RPMI7951 (cell line): Measurements from ENCODE around the gene ALKBH7. TPM values are rescaled to one million over a fixed set of nuclear protein-coding genes. Genes with fewer than 3 reads are reported as not detected.
"Not testable (repeated sequence)": the region's sequence is repeated elsewhere in the genome, so short reads cannot be mapped to it uniquely, and the experiment has no call there.

Source experiments
- DNase-seq: peaks from one replicate; pipeline ENCODE4 v3.0.0-alpha.2; 2012; ENCODE audit warnings: low read depth
- total RNA-seq: library from RNA; depleted of rRNA; stranded (reverse); fragments of >200 nt; shearing (Covaris generic); gene quantifications from 2 replicates; pipeline ENCODE4 v1.2.3, GENCODE V29; 2014

Gene ALKBH7
- total RNA-seq, 1 experiment from 2014 or later, result 51.8 TPM

- DNase-seq, result not testable (repeated sequence)
Measured at GRCh38 chr19:6400062-6400944, 27.7 kb downstream of the ALKBH7 start.

GRCh38 chr19:6402058-6402457 is 29.5 kb downstream of the ALKBH7 start:
- no peak for DNase-seq

- DNase-seq, result no peak
Measured at GRCh38 chr19:6402837-6403608, 30.4 kb downstream of the ALKBH7 start.

DNA sequence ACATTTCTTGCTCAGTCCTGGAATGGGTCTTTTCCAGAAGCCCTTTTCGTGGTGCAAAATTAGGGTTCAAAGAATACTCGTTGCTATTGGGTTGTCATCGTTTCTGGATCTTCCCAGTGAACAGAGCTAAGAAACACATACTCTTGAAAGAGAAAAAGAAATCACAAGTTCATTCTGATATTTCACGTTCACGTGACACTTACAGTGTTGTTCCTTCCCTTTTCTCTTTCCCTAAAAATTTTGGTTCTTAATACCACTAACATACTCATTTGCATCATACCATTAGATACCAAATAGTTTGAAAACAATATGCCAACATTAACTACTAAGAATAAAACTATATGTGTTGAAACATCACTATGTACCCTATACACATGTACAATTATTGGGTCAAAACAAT is 33.8 kb downstream of the ALKBH7 start:
- no peak for DNase-seq

- no peak for DNase-seq
Measured at GRCh38 chr19:6409346-6409745, 36.8 kb downstream of the ALKBH7 start.

DNA sequence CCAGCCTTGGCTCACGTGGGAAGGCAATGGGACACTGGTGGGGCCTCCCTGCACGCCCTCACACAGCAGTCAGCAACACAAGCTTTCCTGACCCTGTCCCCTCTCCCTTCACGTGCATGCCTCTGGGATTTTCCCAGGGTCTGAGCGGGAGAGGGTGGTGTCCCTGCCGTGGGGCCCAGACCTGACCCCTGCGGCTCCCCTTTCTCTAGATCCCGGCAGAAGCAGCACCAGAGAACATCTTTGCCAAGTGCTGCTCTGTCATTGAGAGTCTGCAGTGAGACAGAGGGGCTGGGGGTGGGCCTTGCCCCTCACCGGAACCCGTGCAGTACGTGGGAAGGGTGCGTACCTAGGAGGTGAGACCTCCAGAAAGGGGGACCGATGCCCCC is 39.5 kb downstream of the ALKBH7 start:
- no peak for DNase-seq

DNA sequence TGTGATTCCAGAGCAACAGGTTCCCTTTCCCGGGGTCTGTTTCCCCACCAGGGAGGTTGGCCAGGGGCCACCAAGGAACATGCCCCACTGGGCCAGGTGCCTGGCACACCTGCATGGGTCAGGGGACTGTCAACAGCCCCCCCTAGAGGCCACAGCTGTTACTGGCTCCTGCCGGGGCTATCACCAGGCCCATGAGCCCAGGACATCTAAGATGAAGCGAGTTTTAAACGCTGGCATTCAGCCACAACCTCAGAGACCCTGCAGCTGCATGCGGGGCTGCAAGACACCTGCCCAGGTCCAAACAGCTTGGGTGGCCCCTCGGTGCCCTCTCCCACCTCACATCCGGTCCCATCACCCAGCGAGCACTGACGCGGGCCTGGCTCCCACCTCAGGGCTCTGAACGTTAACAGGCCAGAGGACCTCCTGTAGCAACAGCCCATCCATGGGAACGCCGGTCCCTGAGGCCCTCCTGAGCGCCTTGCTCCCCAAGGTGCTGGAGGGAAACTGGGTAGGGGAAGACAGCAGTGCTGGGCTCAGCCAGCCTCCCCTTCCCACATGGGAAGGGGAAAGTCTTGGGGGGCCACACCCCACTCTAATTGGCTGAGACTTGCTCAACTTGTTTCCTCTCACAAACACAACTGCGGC is 40.0 kb downstream of the ALKBH7 start:
- no peak for DNase-seq

DNA sequence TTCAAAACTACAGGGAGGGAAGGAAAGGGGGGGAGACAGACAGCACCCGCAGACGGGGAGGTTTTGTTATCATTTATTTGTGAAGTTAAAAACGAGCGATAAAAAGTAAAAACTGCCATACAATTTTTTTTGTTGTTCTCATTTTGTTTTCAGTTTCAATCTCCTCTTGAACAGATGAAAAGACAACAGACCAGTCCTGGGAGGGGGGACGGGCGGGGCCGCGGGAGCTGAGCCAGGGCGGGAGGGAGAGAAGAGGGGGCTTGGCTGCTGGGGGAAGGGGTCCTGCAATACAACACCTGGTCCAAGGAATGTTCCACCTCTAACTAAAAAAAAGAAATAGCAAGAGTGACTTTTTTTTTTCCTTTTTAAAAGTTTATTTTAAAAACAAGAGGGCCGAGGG is 40.7 kb downstream of the ALKBH7 start:
- DNase-seq, result no peak

DNA sequence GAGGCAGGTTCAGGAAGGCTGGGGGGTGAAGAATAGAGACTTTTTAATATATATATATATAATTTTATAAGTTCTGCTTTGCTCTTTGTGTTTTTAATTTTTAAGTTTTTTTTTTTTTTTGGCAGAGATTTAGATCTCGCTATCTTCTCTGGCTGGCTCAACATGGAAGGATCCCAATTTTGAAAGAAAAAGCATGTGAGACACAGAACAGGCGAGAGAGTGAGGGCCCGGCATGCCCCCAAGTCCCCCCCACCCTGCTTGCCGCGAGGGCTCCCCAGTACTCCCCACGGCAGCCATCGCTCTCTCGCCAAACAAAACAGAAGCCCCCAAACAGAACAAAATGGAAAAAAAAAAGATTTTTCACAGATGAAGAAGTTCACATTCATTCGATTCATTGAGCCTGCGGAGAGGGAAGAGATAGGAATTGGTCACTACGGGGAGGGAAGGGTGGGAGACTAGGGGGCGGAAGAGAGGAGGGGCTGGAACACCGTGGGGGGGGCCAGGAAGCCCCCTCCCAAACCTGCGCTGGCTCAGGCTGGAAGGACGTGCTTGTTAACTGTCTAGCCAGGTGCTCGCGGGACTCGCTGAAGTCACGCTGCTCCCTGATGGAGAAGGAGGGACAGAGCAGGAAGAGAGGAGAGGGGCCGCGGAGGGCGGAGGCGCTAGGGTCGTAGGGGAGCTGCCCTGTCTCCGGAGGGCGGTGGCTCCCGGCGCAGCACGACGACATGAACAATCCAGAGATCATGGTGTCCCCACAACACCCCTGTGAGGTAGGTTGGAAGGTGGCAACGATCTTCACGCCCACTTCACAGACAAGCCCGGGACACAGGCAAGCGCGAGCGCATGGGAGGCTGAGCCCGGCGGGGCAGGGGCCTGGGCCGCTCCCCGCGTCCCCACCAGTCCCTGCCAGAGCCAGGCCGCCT is 41.4 kb downstream of the ALKBH7 start:
- DNase-seq, result no peak

DNA sequence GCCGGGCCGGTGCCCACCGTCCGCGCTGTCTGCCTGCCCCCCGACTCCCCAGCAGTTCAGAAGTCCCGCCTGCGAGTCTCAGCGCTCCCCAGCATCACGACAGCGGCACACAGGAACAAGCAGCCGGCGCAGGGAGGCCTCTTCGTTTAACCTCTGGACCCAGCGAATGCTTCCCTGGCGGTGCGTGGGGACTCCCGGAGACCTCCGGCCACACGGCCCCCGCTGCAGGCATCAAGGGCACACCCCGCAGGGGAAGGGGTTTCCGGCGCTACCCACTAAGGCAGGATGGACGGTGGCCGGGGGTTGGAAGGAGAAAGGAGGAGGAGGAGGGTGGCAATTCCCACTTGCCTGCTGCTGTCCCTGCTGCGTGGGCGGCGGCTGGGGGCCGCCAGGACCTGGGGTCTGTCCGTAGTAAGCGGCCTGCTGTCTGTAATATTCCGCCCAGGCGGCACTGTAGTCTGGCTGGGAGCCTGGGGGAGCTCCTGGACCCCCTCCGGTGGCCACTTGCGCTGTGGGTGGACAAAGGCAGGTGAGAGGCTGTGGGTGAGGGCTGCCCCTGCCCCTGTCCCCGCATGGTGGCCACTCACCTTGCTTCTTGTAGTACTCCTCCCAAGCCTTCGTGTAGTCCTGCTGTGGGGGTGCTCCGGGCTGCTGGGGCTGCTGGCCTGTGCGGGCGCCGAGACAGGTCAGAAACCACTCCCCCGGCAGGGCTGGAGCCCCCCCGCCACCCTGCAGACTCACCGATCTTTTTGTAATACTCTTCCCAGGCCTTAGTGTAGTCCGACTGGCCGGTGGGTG is 42.4 kb downstream of the ALKBH7 start:
- no peak for DNase-seq

GRCh38 chr19:6415591-6416190 is 43.1 kb downstream of the ALKBH7 start:
- DNase-seq, result no peak

GRCh38 chr19:6416658-6417405 is 44.2 kb downstream of the ALKBH7 start:
- no peak for DNase-seq

GRCh38 chr19:6417713-6418561 is 45.3 kb downstream of the ALKBH7 start:
- no peak for DNase-seq

- DNase-seq, result no peak
Measured at GRCh38 chr19:6418562-6418932, 46.0 kb downstream of the ALKBH7 start.

DNA sequence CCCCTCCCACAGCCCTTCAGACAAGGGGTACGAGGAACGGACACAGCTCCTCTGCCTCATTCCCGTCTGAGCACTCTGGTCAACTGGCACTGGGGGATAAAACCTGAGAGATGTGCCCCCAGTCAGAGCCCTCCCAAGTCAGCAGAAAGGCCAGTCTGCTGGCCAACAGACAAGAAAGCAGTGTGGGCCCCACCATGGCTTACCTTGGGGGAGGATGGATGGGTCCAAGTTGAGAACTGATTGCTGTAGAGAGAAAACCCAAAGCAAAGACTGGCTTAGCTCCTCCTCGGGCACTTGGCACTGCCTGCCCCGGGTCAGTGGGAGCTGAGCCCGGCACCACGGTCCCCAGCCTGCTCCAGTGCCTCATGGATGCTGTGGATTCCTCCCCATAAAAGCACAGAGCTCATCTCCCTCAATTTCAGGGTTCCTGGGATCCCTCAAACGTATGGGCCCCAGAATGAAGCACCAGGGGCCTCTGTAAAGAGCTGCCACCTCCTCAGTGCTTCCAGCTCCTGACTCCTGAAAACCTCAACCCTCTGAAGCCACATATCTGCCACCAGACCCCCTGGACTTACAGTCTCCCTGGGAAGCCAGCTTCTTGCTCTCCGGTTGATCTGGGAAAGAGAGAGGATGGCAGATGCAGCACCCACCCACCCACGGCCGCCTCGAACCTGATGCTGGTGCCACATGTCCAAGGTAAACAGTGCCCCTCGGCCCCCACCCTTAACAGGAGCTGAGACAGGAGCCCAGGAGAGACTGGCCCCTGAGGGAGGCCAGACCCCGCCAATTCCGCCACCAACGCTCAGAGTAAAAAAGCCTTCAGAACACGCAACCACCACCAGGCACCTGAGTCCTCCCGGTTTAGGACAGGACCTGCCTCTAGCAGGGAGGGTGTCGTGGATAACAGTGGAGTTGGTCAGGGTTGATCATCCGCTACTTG is 48.8 kb downstream of the ALKBH7 start:
- no peak for DNase-seq

DNA sequence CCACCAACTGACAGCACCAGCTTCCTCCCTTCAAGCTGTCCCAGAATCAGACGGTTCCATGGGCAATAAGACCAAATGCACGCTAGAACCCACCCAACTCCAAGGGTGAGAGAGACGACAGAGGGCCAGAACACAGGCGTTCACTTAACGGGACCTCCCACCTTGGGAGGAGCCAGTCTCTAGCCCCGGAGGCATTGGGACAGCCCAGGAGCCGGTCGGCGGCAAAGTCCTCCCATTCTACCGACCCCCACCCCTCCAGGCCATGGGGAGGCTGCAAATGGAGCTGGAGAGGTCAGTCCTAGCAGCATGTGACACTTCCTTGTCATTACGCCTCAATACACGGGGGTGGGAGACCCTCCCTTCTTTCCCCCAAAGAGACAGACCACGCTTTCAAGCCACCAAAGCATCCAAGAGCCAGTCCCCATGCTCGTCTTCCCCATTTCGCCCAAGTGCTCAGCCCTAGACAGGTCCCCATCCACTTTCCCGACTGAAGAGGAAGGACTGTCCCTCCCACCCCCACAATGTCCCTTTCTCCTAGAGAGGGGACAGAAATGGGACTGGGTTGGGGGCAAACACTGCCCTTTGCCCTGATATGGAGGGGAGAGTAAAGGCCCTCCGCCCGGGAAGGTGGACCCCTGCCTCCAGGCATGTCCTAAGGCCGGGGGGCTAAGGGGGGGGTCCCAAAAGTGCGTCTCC is 51.1 kb downstream of the ALKBH7 start:
- peak; percentile 59 for DNase-seq
